HG02938 (cell line): ENCODE measurements around the gene MTCH1.

Experiments used
- ATAC-seq: cut with Tn5 transposase; IDR thresholded peaks from one replicate; pipeline ENCODE4 v1.9.1; 2021; ENCODE audit warnings: mild to moderate bottlenecking, moderate library complexity; ENCODE audit not compliant: unreplicated experiment

Gene MTCH1

GRCh38 chr6:36985808-36986703, at the start of gene MTCH1:
MTCH1 (minus strand) TSS chr6:36986196; CDS start chr6:36986173, 23 bp downstream.
- peak; percentile 75 for ATAC-seq

- ATAC-seq, result no peak
These were observed 48.1 kb upstream of the MTCH1 start for GRCh38 chr6:37033819-37034795.

DNA sequence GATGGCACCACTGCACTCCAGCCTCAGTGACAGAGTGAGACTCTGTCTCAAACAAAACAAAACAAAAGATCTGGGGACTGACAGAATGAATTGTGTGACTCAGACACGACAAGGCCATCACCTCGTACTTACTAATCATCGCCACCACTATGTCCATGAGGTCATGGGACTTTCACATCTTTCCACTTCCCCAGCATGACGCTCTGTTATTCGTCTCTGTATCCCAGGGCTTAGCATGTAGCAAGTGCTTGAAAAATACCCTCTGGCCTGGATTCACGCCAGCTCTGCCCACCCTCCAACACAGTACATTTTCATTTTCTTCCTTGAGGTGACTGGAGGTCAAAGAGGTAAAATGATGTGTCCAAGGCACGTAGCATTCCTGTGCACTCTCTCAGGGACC, 47.3 kb upstream of the MTCH1 start:
- no peak for ATAC-seq

GRCh38 chr6:37032239-37032638, 46.2 kb upstream of the MTCH1 start:
- no peak for ATAC-seq

- ATAC-seq, result no peak
These were observed 44.6 kb upstream of the MTCH1 start for GRCh38 chr6:37030599-37030998.

GRCh38 chr6:37029249-37029971, 43.4 kb upstream of the MTCH1 start:
- no peak for ATAC-seq

DNA sequence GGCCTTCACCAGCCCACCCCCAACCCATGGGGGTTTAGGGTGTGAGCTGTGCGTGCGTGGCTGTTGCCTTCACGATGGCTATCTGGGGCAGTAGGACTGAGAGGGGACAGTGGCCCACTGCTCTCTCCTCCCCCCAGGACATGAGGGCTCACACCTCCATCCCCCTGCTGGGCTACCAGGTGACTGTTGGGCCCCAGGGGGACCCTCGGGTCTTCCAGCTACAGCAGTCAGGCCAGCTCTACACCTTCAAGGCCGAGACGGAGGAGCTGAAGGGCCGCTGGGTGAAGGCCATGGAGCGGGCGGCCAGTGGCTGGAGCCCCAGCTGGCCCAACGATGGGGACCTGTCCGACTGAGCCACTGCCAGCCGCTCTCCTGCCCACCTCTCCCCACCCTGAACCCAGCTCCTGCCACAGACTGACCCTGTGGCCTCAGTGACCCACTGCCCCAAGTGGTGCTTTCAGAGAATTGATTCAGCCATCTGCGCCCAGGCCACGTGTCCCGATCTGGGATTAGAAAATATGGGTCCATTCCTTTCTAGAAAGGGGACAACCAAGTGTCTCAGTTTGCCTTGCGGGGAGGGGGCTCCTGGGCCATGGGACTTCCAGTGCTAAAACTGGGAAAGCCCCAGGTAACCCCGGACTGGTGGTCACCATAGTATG, 41.9 kb upstream of the MTCH1 start:
- ATAC-seq, result no peak

- ATAC-seq, result no peak
These were observed 41.2 kb upstream of the MTCH1 start for GRCh38 chr6:37027036-37027720.

GRCh38 chr6:37025621-37026466, 39.8 kb upstream of the MTCH1 start:
- ATAC-seq, result no peak

- no peak for ATAC-seq
These were observed 38.8 kb upstream of the MTCH1 start for GRCh38 chr6:37024656-37025337.

- ATAC-seq, result no peak
These were observed 36.3 kb upstream of the MTCH1 start for GRCh38 chr6:37022135-37022863.

- ATAC-seq, result no peak
These were observed 35.5 kb upstream of the MTCH1 start for GRCh38 chr6:37021356-37022129.

DNA sequence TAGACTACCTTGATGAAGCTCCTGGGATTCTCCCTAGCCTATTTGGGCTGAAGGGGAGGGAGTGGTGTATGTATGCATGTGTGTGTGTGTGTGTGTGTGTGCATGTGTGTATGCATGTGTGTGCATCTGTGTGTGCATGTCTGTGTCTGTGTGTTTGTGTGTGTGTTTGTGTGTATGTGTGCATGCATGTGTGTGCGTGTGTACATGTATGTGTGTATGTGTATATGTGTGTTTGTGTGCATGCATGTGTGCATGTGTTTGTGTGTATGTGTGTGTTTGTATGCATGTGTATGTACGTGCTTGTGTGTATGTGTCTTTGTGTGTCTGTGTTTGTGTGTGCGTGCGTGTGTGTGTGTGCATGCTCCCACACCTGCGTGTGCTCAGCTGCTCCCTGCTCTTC, 34.8 kb upstream of the MTCH1 start:
- no peak for ATAC-seq

- no peak for ATAC-seq
These were observed 34.4 kb upstream of the MTCH1 start for GRCh38 chr6:37020381-37020780.

DNA sequence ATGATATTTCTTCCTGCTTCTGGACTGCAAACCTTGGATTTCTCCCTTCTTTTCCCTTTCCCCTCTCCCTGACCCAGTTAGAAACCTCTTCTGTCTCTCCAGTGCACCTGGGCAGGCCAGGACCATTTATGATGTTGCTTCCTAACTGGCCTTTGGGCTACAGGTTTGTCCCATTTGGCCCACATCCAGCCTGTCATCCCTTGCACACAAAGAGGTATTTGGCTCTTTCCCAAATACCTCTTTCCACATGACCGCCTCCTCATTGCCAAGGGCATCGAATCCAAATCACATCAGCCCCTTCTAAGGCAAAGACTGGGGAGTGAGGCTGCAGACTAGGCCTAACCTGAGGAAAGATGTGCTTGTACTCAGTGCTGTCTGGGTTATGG, 33.1 kb upstream of the MTCH1 start:
- ATAC-seq, result no peak

DNA sequence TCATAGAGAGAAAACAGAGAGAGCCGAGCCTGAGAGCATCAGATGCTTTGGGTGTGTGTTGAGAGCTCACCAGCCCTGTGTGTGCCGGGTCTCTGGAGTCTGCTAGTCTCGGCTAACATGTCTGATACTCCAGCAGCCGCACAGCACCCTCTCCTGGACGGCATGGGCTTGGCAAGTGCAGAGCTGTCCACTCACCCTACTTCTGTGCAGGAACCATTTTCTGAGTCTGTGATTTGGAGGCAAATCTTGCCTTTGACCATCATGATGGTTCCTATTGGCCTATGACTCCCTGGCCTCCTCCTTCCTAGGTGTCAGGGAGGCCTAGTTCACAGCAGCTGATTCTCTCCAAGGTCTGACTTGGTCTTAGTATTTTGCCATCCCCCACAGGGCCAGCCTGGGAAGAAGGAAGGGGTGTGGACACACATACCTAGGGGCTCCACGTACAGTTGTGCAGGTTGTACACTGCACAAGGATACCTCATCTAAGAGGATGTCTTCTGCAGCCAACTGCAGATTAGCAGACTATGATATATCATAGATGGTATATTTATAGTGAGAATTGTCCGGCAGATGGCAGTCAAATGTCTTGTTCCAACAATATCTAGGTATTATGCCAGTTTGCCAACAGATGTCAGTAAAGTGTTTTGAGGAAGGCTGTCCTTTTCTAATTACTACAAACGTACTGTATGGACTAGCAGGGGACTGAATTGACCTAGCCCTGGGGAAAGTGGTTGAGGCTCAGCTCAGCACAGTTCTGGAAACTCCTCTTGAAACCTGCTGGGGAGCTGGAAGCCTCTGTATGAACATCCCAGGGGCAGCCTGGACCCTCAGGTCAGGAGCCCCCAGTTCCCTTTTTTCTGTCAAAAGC, 32.4 kb upstream of the MTCH1 start:
- peak; percentile 86 for ATAC-seq
